ENCODE data around the gene MYBPHL.

The MYBPHL gene

DNA sequence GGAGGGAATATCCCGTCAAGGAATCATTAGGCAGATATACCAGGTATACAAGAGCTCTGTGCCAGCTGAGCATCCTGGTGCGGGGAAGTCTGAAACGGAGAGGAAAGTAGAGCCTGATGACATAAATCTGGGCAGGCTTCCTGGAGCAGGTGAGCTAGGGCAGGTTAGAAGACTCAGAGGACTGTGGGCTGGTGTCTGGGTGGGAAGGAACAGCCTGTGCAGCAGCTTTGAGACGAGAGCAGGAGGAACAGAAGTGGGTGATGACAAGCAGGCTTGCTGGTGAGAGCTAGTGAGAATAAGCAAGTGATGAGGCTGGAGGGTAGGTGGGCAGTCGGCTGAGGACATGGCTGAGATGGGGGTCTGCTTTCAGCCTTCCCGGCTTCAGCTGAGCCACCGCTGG lies 50.7 kb downstream of the MYBPHL start:
- Histone ChIP-seq H3K79me1 (replicated peaks; ENCODE audit: low read length, poor library complexity, severe bottlenecking) (peaks cover 3% of the 10 kb centered on the region), H3K27me3 (ENCODE audit: control insufficient read depth in 1 of 2, insufficient read depth in 1 of 2, low read length in 2 of 2) (peaks cover 0 to 35% of the 10 kb centered on the region in 2 experiments), H3K4me3 (ENCODE audit: insufficient read depth in 1 of 2, low read depth in 1 of 2, low read length in 2 of 2) (no peak overlapping the region), H2BK120ac (ENCODE audit: low read depth, low read length) (no peak overlapping the region), H4K8ac (ENCODE audit: low read length) (no peak overlapping the region), H3K9ac (ENCODE audit: low read length) (no peak overlapping the region), H2AFZ (ENCODE audit: low read depth, low read length) (no peak overlapping the region), H2BK15ac (ENCODE audit: low read depth, poor library complexity, severe bottlenecking) (no peak overlapping the region), H3K18ac (ENCODE audit: low read depth in 1 of 2, low read length in 2 of 2) (no peak overlapping the region), H2AK5ac (ENCODE audit: low read length, severe bottlenecking) (peak overlapping the region; percentile 29), H3K27ac (ENCODE audit: low read length, poor library complexity, severe bottlenecking) (no peak overlapping the region), H3K14ac (ENCODE audit: low read length in 2 of 2) (no peak overlapping the region), H2BK5ac (ENCODE audit: low read depth, low read length, poor library complexity, severe bottlenecking) (no peak overlapping the region), H3K23ac (ENCODE audit: low read length in 2 of 2) (no peak overlapping the region), H3K4me1 (ENCODE audit: control insufficient read depth, insufficient read depth, low read depth, low read length) (peaks cover 49% of the 10 kb centered on the region), H4K91ac (ENCODE audit: low read length) (no peak overlapping the region), H2BK12ac (ENCODE audit: low read length in 2 of 2) (no peak overlapping the region), H3K4me2 (ENCODE audit: low read length, poor library complexity, severe bottlenecking) (no peak overlapping the region), H3K9me3 (ENCODE audit: control insufficient read depth, low read length) (no peaks in the 10 kb centered on the region), H3K4ac (ENCODE audit: low read depth in 1 of 2, low read length in 2 of 2) (no peak overlapping the region), H3K36me3 (ENCODE audit: control insufficient read depth in 1 of 2, insufficient read depth in 2 of 2, low read depth in 1 of 2, low read length in 2 of 2) (peaks cover 0 to 20% of the 10 kb centered on the region in 2 experiments)
- DNase-seq: no peak
- WGBS: 77% methylated on average over 7 of the region's 7 CpGs

DNA sequence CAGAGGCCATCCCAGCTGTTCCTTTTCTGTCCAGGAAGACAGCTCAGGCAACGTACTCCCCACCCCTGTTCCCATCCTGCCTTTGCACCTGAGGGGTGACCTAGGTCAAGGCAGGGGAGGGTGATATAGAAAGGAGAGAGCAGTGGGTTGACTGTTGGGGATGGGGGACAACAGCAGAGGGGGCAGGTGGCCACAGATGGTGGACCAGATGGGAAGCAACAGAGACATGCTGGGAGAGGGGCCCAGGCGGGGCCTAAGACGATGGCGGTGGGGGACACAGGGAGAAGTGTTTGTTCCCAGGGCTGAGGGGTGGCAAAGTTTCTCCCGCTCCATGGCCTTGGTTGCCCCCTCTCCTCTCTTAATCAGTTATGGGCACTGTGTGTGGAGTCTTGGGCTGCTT lies 51.1 kb downstream of the MYBPHL start:
- Histone ChIP-seq H3K4ac (ENCODE audit: low read depth in 1 of 2, low read length in 2 of 2) (no peak overlapping the region), H2BK120ac (ENCODE audit: low read depth, low read length) (no peak overlapping the region), H3K4me3 (ENCODE audit: insufficient read depth in 1 of 2, low read depth in 1 of 2, low read length in 2 of 2) (no peak overlapping the region), H2AFZ (ENCODE audit: low read depth, low read length) (no peak overlapping the region), H2BK12ac (ENCODE audit: low read length in 2 of 2) (no peak overlapping the region), H3K23ac (ENCODE audit: low read length in 2 of 2) (no peak overlapping the region), H4K8ac (ENCODE audit: low read length) (no peak overlapping the region), H3K4me1 (ENCODE audit: control insufficient read depth, insufficient read depth, low read depth, low read length) (peaks cover 47% of the 10 kb centered on the region), H3K36me3 (ENCODE audit: control insufficient read depth in 1 of 2, insufficient read depth in 2 of 2, low read depth in 1 of 2, low read length in 2 of 2) (peaks cover 0 to 20% of the 10 kb centered on the region in 2 experiments), H3K14ac (ENCODE audit: low read length in 2 of 2) (no peak overlapping the region), H2AK5ac (ENCODE audit: low read length, severe bottlenecking) (peak overlapping the region; percentile 29), H3K18ac (ENCODE audit: low read depth in 1 of 2, low read length in 2 of 2) (no peak overlapping the region), H3K27ac (ENCODE audit: low read length, poor library complexity, severe bottlenecking) (no peak overlapping the region), H4K91ac (ENCODE audit: low read length) (no peak overlapping the region), H3K9me3 (ENCODE audit: control insufficient read depth, low read length) (no peaks in the 10 kb centered on the region), H2BK5ac (ENCODE audit: low read depth, low read length, poor library complexity, severe bottlenecking) (no peak overlapping the region), H3K79me1 (replicated peaks; ENCODE audit: low read length, poor library complexity, severe bottlenecking) (peaks cover 3% of the 10 kb centered on the region), H2BK15ac (ENCODE audit: low read depth, poor library complexity, severe bottlenecking) (no peak overlapping the region), H3K4me2 (ENCODE audit: low read length, poor library complexity, severe bottlenecking) (no peak overlapping the region), H3K27me3 (ENCODE audit: control insufficient read depth in 1 of 2, insufficient read depth in 1 of 2, low read length in 2 of 2) (peaks cover 0 to 40% of the 10 kb centered on the region in 2 experiments), H3K9ac (ENCODE audit: low read length) (no peak overlapping the region)
- DNase-seq: no peak
- 93% methylated on average over 3 of the region's 5 CpGs for WGBS

DNA sequence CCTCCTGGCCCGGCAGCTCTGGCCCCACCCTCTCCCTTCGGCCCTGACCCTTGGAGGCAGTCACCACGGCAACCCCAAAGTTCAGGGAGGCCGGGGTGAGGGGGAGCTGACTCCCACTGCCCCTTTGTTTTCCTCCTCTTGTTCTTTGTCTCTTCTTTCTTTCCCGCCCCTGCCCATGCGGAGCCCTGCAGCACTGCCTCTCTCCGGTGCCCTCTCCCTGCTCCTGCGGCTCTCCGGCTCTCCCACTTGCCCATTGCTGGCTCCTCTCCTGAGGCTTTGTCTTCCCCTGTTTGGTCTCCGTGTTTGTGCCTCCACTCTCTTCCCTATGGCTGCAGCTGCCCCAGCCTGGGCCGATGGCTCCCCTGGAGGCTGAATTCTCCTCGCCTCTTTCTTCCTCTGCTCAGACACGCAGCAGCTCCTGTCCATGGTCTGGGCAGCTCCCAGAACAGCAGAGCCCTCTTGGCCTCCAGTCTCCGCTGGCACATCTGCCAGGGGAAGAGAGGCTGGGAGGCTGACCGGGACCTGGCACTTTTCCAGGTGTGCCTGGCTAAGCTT lies 51.6 kb downstream of the MYBPHL start:
- H3K79me1 ChIP-seq (replicated peaks; ENCODE audit: low read length, poor library complexity, severe bottlenecking): peaks cover 3% of the 10 kb centered on the region
- H3K23ac ChIP-seq (ENCODE audit: low read length in 2 of 2): no peak overlapping the region
- no peak overlapping the region for H3K14ac ChIP-seq (ENCODE audit: low read length in 2 of 2)
- H2AFZ ChIP-seq (ENCODE audit: low read depth, low read length): no peak overlapping the region
- no peak overlapping the region for H3K9ac ChIP-seq (ENCODE audit: low read length)
- no peak overlapping the region for H3K27ac ChIP-seq (ENCODE audit: low read length, poor library complexity, severe bottlenecking)
- H3K4ac ChIP-seq (ENCODE audit: low read depth in 1 of 2, low read length in 2 of 2): no peak overlapping the region
- no peak overlapping the region for H3K4me3 ChIP-seq (ENCODE audit: insufficient read depth in 1 of 2, low read depth in 1 of 2, low read length in 2 of 2)
- no peak overlapping the region for H2BK120ac ChIP-seq (ENCODE audit: low read depth, low read length)
- H3K18ac ChIP-seq (ENCODE audit: low read depth in 1 of 2, low read length in 2 of 2): no peak overlapping the region
- H2BK12ac ChIP-seq (ENCODE audit: low read length in 2 of 2): no peak overlapping the region
- peak overlapping the region; percentile 69 for H2AK5ac ChIP-seq (ENCODE audit: low read length, severe bottlenecking)
- H3K27me3 ChIP-seq (ENCODE audit: control insufficient read depth in 1 of 2, insufficient read depth in 1 of 2, low read length in 2 of 2): peaks cover 0 to 45% of the 10 kb centered on the region in 2 experiments
- H3K36me3 ChIP-seq (ENCODE audit: control insufficient read depth in 1 of 2, insufficient read depth in 2 of 2, low read depth in 1 of 2, low read length in 2 of 2): peaks cover 0 to 23% of the 10 kb centered on the region in 2 experiments
- H2BK5ac ChIP-seq (ENCODE audit: low read depth, low read length, poor library complexity, severe bottlenecking): no peak overlapping the region
- peaks cover 52% of the 10 kb centered on the region for H3K4me1 ChIP-seq (ENCODE audit: control insufficient read depth, insufficient read depth, low read depth, low read length)
- H4K8ac ChIP-seq (ENCODE audit: low read length): no peak overlapping the region
- no peak overlapping the region for H4K91ac ChIP-seq (ENCODE audit: low read length)
- no peak for DNase-seq
- no peak overlapping the region for H3K4me2 ChIP-seq (ENCODE audit: low read length, poor library complexity, severe bottlenecking)
- WGBS: 87% methylated on average over 15 of the region's 15 CpGs
- H3K9me3 ChIP-seq (ENCODE audit: control insufficient read depth, low read length): no peaks in the 10 kb centered on the region
- peak overlapping the region; percentile 28 for H2BK15ac ChIP-seq (ENCODE audit: low read depth, poor library complexity, severe bottlenecking)

DNA sequence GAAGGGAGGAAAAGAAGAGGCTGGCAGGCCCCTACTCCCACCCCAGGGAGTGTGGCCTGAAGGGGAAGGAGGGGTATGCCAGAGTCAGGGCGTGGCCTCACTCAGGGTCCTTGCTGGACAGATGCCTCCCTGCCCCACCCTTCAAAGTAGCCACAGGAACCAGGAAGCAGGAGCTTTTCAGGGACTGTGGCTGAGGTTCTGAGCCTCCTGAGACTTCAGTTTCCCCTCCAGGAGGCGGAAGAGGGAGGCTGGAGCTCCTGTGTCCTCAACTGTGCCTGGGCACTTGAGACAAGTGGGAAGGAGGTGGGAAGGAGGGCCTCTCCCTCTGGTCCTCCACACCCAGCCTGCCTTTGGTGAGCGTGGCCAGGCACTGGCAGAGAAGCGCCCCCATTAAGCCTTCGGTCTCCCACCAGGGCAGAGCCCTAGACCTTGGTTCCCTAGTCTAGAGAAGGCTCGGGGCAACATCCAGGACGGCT lies 52.2 kb downstream of the MYBPHL start:
- Histone ChIP-seq H3K4me1 (ENCODE audit: control insufficient read depth, insufficient read depth, low read depth, low read length) (peaks cover 52% of the 10 kb centered on the region), H3K27ac (ENCODE audit: low read length, poor library complexity, severe bottlenecking) (peak overlapping the region; percentile 24), H3K4me3 (ENCODE audit: insufficient read depth in 1 of 2, low read depth in 1 of 2, low read length in 2 of 2) (no peak overlapping the region), H2BK120ac (ENCODE audit: low read depth, low read length) (no peak overlapping the region), H4K91ac (ENCODE audit: low read length) (peak overlapping the region; percentile 91), H3K27me3 (ENCODE audit: control insufficient read depth in 1 of 2, insufficient read depth in 1 of 2, low read length in 2 of 2) (peaks cover 0 to 47% of the 10 kb centered on the region in 2 experiments), H3K18ac (ENCODE audit: low read depth in 1 of 2, low read length in 2 of 2) (no peak overlapping the region), H2BK12ac (ENCODE audit: low read length in 2 of 2) (peak overlapping the region; percentile 17 to 34), H2BK5ac (ENCODE audit: low read depth, low read length, poor library complexity, severe bottlenecking) (no peak overlapping the region), H2AK5ac (ENCODE audit: low read length, severe bottlenecking) (peak overlapping the region; percentile 69), H3K9ac (ENCODE audit: low read length) (no peak overlapping the region), H3K23ac (ENCODE audit: low read length in 2 of 2) (no peak overlapping the region), H3K9me3 (ENCODE audit: control insufficient read depth, low read length) (no peaks in the 10 kb centered on the region), H2BK15ac (ENCODE audit: low read depth, poor library complexity, severe bottlenecking) (peak overlapping the region; percentile 86), H3K36me3 (ENCODE audit: control insufficient read depth in 1 of 2, insufficient read depth in 2 of 2, low read depth in 1 of 2, low read length in 2 of 2) (peaks cover 0 to 23% of the 10 kb centered on the region in 2 experiments), H3K14ac (ENCODE audit: low read length in 2 of 2) (peak overlapping the region in 1 of 2 experiments; percentile 5), H3K4ac (ENCODE audit: low read depth in 1 of 2, low read length in 2 of 2) (peak overlapping the region in 1 of 2 experiments; percentile 70), H3K79me1 (replicated peaks; ENCODE audit: low read length, poor library complexity, severe bottlenecking) (peaks cover 3% of the 10 kb centered on the region), H2AFZ (ENCODE audit: low read depth, low read length) (no peak overlapping the region), H4K8ac (ENCODE audit: low read length) (peak overlapping the region; percentile 93), H3K4me2 (ENCODE audit: low read length, poor library complexity, severe bottlenecking) (no peak overlapping the region)
- WGBS: 84% methylated on average over 7 of the region's 7 CpGs
- no peak for DNase-seq

All from mesenchymal stem cell (in vitro differentiated cells and primary cell).